K562 (cell line): ENCODE measurements around the gene CENPT. TPM values are rescaled to one million over a fixed set of nuclear protein-coding genes. Genes with fewer than 3 reads are reported as not detected.

Source experiments
- ATAC-seq: fragments of 200-7000 bp; cut with Tn5 transposase; 3 replicates; pipeline ENCODE4 v1.9.1; 2020; ENCODE audit warnings: moderate library complexity
- BruUV-seq: library from RNA; stranded (reverse); fragments of 400-500 nt; replicated peaks from 2 replicates; lab custom pipeline; 2021; lab: Mats Ljungman, UMichigan
- CTCF ChIA-PET: fragments of 300-600 bp; formaldehyde crosslinking; extraction: SDS; loops from one replicate; lab custom pipeline; 2021; ENCODE audit warnings: low intra/inter-chr PET ratio; lab: Yijun Ruan, JAX
- POLR2A ChIA-PET: fragments of 300-600, 350-650 bp; sonication (Branson Sonifier 250); formaldehyde crosslinking; extraction: SDS; loops from one replicate; lab custom pipeline; 2021; ENCODE audit warnings: antibody characterized with exemption, inconsistent platforms; lab: Yijun Ruan, JAX
- DNase-seq, 4 experiments: peaks; one replicate each; pipeline versions ENCODE4 v3.0.0 to v3.0.0-alpha.2; 2011 to 2018; ENCODE audit warnings: low spot score in 3 of 4, mixed read lengths in 3 of 4; ENCODE audit errors: extremely low read depth in 1 of 4
- FAIRE-seq: peaks from 2 replicates; lab custom pipeline; 2011; peaks lifted over from hg19 to GRCh38; lab: Jason Lieb, UNC
- H2AFZ ChIP-seq: 2 replicates; pipeline ENCODE4 v1.6.0; 2011; ENCODE audit warnings: low read depth, low read length, control low read depth, inconsistent platforms
- H3K27ac ChIP-seq: fragments of 200-600 bp; 3 replicates; pipeline ENCODE4 v1.8.0; 2011; ENCODE audit warnings: low read depth, mild to moderate bottlenecking, control low read depth, inconsistent platforms, low read length, moderate library complexity, mixed read lengths; ENCODE audit errors: extremely low read depth
- H3K27me3 ChIP-seq, 2 experiments: fragments of 300-600 bp in 1 of 2; 2 replicates in 1 of 2; 3 replicates in 1 of 2; pipeline versions ENCODE4 v1.6.0 to v1.8.0; 2011; ENCODE audit warnings: inconsistent platforms in 2 of 2, low read length in 2 of 2, mild to moderate bottlenecking in 1 of 2, mixed read lengths in 1 of 2, moderate library complexity in 1 of 2; ENCODE audit not compliant: control insufficient read depth in 2 of 2, insufficient read depth in 2 of 2
- H3K36me3 ChIP-seq: fragments of 300-600 bp; 3 replicates; pipeline ENCODE4 v1.8.0; 2011; ENCODE audit warnings: mild to moderate bottlenecking, low read length, inconsistent platforms; ENCODE audit not compliant: control insufficient read depth, insufficient read depth
- H3K4me1 ChIP-seq, 2 experiments: fragments of 200-600 bp in 1 of 2; replicated peaks in 1 of 2; 2 replicates in 1 of 2; 3 replicates in 1 of 2; pipeline versions ENCODE4 v1.5.1 to v1.8.0; 2011; ENCODE audit warnings: inconsistent platforms in 2 of 2, low read length in 2 of 2, mild to moderate bottlenecking in 1 of 2, mixed read lengths in 1 of 2, moderate library complexity in 1 of 2; ENCODE audit not compliant: control insufficient read depth in 2 of 2, insufficient read depth in 2 of 2
- H3K4me2 ChIP-seq: 2 replicates; pipeline ENCODE4 v1.6.1; 2011; ENCODE audit warnings: low read length, control low read depth, inconsistent platforms, mixed read lengths; ENCODE audit not compliant: insufficient read depth
- H3K4me3 ChIP-seq: fragments of 200-600 bp; sonication (generic), shearing (Covaris generic); 2 replicates; pipeline ENCODE4 v1.5.1; 2016; ENCODE audit warnings: control low read depth, inconsistent platforms
- H3K79me2 ChIP-seq: fragments of 200-600 bp; 3 replicates; pipeline ENCODE4 v1.8.0; 2011; ENCODE audit warnings: low read length, inconsistent platforms; ENCODE audit not compliant: control insufficient read depth, insufficient read depth
- H3K9ac ChIP-seq, 2 experiments: 2 replicates each; pipeline versions ENCODE4 v1.6.0 to v1.6.1; 2011; ENCODE audit warnings: low read depth in 2 of 2, low read length in 2 of 2, control low read depth in 1 of 2, inconsistent platforms in 1 of 2, mild to moderate bottlenecking in 1 of 2, mixed read lengths in 1 of 2; ENCODE audit not compliant: insufficient read depth in 1 of 2
- H3K9me1 ChIP-seq: one replicate; pipeline ENCODE4 v1.6.0; 2011; ENCODE audit warnings: inconsistent platforms, mild to moderate bottlenecking, low read length, moderate library complexity; ENCODE audit not compliant: control insufficient read depth, insufficient read depth
- H3K9me3 ChIP-seq: replicated peaks from 2 replicates; pipeline ENCODE4 v1.5.1; 2011; ENCODE audit warnings: low read depth, low read length, inconsistent platforms; ENCODE audit not compliant: control insufficient read depth, insufficient read depth
- H4K20me1 ChIP-seq: replicated peaks from 2 replicates; pipeline ENCODE4 v1.6.1; 2011; ENCODE audit warnings: low read length, inconsistent platforms, mixed read lengths; ENCODE audit not compliant: control insufficient read depth, insufficient read depth
- ESRRB ChIP-seq: fragments of 250-450 bp; sonication (Bioruptor Pico); IDR thresholded peaks from 2 replicates; pipeline ENCODE4 v1.5.0; 2020; ENCODE audit warnings: mild to moderate bottlenecking, moderate library complexity, borderline replicate concordance
- NUFIP1 ChIP-seq: fragments of 450-650 bp; IDR thresholded peaks from 2 replicates; pipeline ENCODE4 v1.6.1; 2018; ENCODE audit not compliant: partially characterized antibody
- STAT5B ChIP-seq: fragments of 250-450 bp; sonication (Bioruptor Pico); IDR thresholded peaks from 2 replicates; pipeline ENCODE4 v1.8.0; 2021; ENCODE audit warnings: mild to moderate bottlenecking, inconsistent platforms
- ZFX ChIP-seq: sonication (generic); formaldehyde crosslinking; IDR thresholded peaks from 2 replicates; pipeline ENCODE4 v1.8.0; 2022; ENCODE audit warnings: mild to moderate bottlenecking, missing genetic modification reagents, moderate library complexity
- ZNF77 ChIP-seq: fragments of 250-450 bp; sonication (Bioruptor Pico); IDR thresholded peaks from 2 replicates; pipeline ENCODE4 v1.5.0; 2020
- ZNF778 ChIP-seq: fragments of 450-650 bp; formaldehyde crosslinking; IDR thresholded peaks from 2 replicates; pipeline ENCODE4 v1.4.0; 2020; ENCODE audit warnings: mild to moderate bottlenecking, moderate library complexity
- WGBS: fragments of 100-300 bp; shearing (Covaris generic); methylation state at CpG from one replicate; pipeline ENCODE4 v1.1.6; 2016; ENCODE audit warnings: low coverage, mixed read lengths; ENCODE audit not compliant: insufficient coverage; ENCODE audit errors: missing lambda C conversion rate; 5-methylcytosine and 5-hydroxymethylcytosine counted together
- in situ Hi-C: fragments of 300-500 bp; cut with MboI; formaldehyde crosslinking; loops from 4 replicates; pipeline ENCODE4 v1.15.0; 2018; ENCODE audit warnings: inconsistent platforms, mixed read lengths
- intact Hi-C: fragments of 100-400 bp; cut with micrococcal nuclease; formaldehyde crosslinking; loops from 2 replicates; pipeline ENCODE4 v1.14.2; 2022
- polyA plus RNA-seq, 8 experiments: library from polyadenylated mRNA; depleted of rRNA in 4 of 8; stranded (reverse) in 5 of 8; unstranded in 3 of 8; fragments of >200 nt; fragmentation: Nextera tagmentation in 2 of 8; fragmentation: Illumina TruSeq in 1 of 8; extraction: Ambion mirVana in 2 of 8; extraction: Trizol in 1 of 8; gene quantifications; 2 replicates each; pipeline versions ENCODE4 v1.2.1 to v1.2.3, GENCODE V29; 2011 to 2014; ENCODE audit warnings: inconsistent platforms in 1 of 8, missing spikeins in 1 of 8
- total RNA-seq, 7 experiments: library from RNA; depleted of rRNA in 6 of 7; stranded (reverse); fragments of >200 nt in 6 of 7; fragmentation: Illumina TruSeq in 2 of 7; extraction: Trizol in 2 of 7; gene quantifications; 2 replicates each; pipeline versions ENCODE4 v1.2.1 to v1.2.3, GENCODE V29; 2011 to 2021; ENCODE audit warnings: low replicate concordance in 1 of 7

CENPT gene
- total and polyA plus RNA-seq, 9 of the 15 experiments (the other 6 are each of a cell fraction or from before 2014, with no cell fraction given) = 3.6 to 94.2 (median 44.1) TPM

GRCh38 chr16:67848118-67848517 lies 625 bp upstream of the CENPT start:
- H3K9ac ChIP-seq = peak overlapping the region; percentile 94
- H3K4me3 ChIP-seq = peak overlapping the region; percentile 99
- FAIRE-seq (no peak), ATAC-seq (no peak), DNase-seq (no peak)
- CTCF ChIA-PET = no interaction called here
- no peaks in the 10 kb centered on the region for H3K9me3 ChIP-seq
- peak overlapping the region; percentile 77 for H3K27ac ChIP-seq
- peaks cover 27 to 37% of the 10 kb centered on the region in 2 experiments for H3K4me1 ChIP-seq
- peaks cover 33% of the 10 kb centered on the region for H3K36me3 ChIP-seq
- POLR2A ChIA-PET = interaction anchor here (0.6 to 2.2 kb wide), 5 partner anchors 9 to 286 kb away, joined by 3 to 10 read pairs (median 3); partner anchors contain the start of gene CTCF
- TF ChIP-seq ZNF77 (CRISPR knock-in tag) (no peak), ESRRB (CRISPR knock-in tag) (no peak), ZFX (CRISPR knock-in tag) (no peak), ZNF778 (CRISPR knock-in tag) (no peak), NUFIP1 (no peak), STAT5B (no peak)
- no peaks in the 10 kb centered on the region; the same call in 1 of the 2 replicates for H4K20me1 ChIP-seq
- H3K27me3 ChIP-seq = no peaks in the 10 kb centered on the region
- H3K4me2 ChIP-seq = peak overlapping the region; percentile 84
- H3K9me1 ChIP-seq = peaks cover 5% of the 10 kb centered on the region
- no peak overlapping the region for H2AFZ ChIP-seq
- 95% methylated on average over 10 of the region's 11 CpGs for WGBS
- intact Hi-C loops (no loop called here), in situ Hi-C loops (no loop called here)
- peaks cover 87% of the 10 kb centered on the region for H3K79me2 ChIP-seq
- BruUV-seq = no TSS peak
